GM18909 (cell line): ENCODE results near the gene CD58.
A peak's percentile ranks its signal among the peaks of the same experiment; 100 is the strongest.

ENCODE experiments used
- ATAC-seq: cut with Tn5 transposase; IDR thresholded peaks from one replicate; pipeline ENCODE4 v1.9.1; 2021; ENCODE audit warnings: mild to moderate bottlenecking; ENCODE audit not compliant: unreplicated experiment, poor library complexity

Gene CD58

DNA sequence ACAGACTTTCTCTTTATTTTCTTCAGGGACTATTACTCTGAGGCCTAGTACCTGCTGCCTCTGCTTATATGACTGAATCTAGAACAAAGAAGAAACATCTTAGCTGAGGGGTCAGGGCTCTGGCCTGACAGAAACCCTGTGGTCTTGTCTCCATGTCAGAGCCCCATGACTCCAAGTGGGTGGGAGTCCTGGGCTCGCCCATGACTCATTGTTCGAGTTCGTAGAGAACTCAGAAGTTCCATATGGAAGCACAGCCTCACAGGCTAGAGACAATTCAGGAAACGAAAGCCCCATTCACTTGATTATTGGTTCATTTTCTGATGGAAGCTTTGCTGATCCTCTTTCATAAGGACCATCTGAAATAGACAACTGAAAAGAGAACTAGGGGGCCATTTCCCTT lies 73.2 kb downstream of the CD58 start:
- ATAC-seq: no peak

DNA sequence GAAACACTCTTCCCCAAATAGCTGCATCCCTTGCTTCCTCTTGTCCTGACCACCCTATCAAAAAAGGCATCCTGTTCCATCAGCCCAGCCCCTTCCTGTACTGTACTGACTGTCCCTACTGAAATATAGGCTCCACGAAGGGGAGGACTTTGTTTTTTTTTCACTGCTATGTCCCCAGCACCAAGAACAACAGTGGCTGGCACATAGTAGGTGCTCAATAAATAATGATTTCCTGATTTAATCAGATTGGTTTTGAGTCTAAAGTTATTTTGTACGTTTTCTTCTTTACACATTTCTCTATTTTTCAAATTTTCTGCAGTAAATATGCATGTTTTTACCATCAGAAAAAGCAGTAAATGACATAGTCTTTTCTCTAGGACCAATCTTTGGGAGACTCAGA lies 73.9 kb downstream of the CD58 start:
- no peak for ATAC-seq

DNA sequence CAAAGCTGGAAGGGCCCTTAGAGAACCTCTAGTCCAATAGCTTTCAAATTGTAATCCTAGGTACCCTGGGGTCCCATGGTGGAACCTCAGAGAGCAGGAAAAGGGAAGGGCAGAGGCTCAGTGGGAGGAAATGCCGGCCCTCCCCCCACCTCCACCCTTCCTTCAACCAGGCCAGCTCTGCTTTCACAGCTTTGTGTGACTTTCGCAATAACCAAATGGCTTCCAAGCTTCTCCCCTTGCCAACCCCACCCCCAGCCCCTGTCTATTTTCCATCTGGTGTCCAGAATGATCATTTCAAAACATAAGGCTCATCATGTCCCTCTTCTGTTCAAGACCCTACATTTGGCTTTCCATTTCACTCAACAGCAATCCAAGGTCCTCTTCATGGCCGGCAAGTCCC lies 74.4 kb downstream of the CD58 start:
- ATAC-seq: no peak

DNA sequence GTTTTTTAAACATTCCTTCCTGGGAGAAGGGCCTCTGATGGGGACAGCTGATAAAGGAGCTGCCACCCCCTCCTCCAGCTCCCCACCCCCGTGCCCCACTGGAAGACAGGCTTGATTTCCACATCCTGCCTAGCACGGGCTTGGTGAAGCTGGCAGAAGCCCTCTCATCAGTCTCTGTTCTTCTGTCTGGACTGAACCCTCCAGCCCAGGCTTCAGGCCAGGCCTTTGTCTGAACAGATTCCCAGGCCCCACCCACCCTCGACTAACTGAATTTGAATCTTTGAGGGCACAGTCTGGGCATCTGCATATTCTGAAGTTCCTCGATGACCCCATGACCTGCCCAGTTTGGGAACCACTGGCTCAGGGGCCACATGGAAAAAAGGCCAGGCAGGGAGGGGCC lies 75.3 kb downstream of the CD58 start:
- no peak for ATAC-seq

DNA sequence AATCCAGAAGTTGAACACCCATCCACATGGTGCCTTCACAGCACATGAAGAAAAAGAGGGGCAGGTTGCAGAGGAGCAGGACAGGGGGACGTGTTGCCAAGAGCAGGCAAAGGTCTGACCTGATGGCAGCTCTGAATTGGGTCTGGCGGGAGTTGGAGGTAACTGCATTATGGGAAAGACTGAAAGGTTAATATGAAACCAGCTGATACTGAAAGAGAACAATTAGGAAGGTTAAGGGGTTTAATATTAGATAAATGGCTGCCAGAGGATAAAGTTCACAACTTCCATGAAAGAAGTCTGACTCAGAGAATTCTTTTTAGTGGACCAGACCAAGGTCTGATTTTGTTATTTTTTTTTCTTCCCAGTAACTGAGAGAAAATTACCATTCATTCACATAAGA lies 76.1 kb downstream of the CD58 start:
- no peak for ATAC-seq

DNA sequence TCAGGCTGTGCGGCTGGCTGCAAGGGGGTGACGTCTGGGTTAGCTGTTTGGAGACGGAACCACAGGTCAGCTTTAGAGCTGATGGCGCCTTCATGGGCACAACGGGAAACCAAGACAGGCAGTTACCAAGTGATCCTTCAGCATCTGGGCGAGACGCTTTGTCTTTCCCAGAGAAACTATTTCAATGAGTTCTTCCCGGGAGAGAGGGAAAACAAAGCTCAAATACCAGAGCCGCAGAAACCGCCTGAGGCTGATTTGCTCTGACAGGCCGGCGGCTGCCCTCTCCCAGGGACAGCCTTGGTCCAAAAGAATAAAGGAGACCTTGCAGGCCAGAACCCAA lies 76.5 kb downstream of the CD58 start:
- ATAC-seq: no peak

DNA sequence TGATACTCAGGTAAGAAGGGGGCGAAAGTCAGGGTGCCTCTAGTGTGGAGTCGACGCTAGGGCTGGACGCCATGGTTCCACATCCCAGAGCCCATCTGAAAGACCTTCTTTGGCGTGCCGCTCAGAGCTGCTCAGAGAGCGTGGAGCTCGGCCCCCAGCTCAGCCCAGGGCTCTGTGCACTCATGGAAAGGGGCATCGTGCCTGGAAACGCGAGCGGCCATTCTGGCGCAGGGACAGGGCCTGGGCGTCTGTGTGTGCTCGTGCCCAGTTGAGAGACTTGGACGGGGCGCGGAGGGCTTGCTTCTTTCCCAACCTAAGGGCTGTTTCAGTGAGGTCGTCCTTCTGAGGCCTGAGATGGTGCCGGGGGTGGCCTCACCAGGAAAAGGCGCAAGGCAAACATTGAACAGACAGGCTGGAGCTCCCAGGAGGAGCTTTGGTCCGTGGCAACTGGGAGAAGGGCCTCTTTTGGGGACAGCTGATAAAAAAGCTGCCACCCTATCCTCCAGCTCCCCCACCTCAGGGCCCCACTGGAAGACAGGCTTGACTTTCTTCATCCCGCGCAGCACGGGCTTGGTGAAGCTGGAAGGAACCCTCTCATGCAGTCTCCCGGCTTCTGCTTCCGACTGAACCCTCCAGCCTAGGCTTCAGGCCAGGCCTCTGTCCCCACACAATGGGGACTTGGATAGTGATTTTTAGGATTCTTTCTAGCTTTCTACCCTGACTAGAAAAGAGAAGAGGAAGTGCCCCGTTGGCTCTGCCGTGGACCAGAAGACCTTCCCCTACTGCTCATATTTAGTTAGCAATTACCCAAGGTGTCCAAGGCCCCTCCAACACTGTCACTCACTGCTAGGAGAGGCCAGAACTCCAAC lies 77.1 kb downstream of the CD58 start:
- ATAC-seq: no peak

DNA sequence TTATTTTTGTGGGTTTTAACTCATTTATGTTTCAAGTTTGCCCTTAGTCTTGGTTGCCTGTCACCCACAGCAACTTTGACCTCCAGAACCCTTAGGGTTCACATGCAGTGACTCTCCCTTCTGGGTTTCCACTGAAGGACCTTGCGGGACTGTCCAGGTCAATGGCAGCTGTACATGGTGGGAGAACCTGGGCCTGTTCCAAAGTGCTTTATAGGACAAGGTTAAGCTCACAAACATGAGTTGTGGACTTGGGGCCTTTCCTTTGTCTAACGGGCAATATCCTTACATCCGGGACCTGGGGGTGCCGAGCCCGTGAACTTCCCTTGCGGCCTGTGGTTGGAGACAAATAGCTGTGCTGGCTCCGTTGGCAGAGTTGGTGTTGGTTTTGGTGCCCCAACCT lies 77.8 kb downstream of the CD58 start:
- no peak for ATAC-seq

DNA sequence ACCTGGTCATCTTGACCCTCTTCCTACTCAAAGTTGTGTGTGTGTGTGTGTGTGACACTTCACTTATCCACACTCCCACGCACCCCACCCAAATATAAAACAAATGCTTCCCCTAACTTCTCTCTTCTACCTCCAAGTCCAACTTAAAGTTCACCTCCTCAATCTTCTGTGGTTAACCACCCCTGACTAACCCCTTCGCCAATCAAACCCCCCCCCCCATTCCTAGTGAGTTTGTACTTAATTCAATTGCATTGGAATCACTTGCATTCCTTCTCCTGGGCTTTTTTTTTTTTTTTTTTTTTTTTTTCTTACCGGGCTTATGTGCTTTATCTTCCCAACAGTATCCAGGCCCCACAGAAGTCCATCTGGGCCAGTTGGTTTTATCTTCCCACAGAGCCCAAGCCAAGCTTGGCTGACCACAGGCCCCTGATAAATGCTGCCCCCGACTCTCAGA lies 78.4 kb downstream of the CD58 start:
- ATAC-seq: no peak

DNA sequence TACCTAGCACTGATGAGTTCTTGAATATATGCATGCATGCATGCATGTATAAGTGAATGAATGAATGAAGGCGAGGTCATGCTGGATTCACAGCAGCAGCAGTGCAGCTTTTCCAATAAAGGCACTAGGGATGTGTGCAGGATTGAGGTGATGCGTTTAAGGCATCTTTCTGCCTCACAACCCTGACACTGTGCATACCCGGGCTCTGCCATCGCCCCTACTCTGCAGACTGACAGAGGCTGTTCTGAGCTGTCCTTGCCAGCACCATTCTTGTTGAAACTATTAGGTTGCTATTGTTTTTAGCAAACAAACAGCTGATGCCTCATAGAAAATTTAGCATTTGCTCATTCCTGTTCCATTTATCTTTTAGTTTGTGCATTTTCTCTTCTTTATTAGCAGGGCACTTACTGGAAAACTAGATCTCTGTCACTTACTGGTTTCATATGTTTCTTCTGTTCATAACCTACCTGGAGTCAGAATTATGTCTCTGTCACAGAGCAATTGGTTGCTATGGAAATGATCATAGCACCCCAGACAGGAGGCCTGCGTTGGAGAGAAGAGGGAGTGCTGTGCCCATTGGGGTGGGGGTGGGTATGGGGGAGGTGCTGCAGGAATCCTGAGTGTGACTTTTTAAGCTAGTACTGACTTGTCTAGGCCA lies 79.0 kb downstream of the CD58 start:
- ATAC-seq: no peak

DNA sequence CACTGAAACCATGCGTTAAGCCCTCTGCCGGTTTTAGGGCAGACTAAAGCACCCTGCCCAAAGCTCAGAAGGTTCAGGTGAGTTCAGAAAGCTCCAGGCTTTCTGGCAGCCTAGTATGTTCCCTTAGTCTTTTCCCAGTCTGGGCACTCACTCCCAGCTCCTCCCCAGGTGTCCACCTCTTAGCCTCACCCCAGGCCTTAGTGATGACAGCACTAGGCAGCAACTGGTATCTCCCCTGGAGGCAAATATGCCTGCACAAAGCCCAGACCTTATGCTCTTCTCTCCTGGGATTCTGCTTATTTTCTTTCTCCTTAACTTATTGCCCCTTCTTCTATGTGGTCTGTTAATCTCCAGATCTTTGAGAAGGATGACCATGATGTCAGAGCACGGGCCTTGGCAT lies 80.2 kb downstream of the CD58 start:
- ATAC-seq: no peak

DNA sequence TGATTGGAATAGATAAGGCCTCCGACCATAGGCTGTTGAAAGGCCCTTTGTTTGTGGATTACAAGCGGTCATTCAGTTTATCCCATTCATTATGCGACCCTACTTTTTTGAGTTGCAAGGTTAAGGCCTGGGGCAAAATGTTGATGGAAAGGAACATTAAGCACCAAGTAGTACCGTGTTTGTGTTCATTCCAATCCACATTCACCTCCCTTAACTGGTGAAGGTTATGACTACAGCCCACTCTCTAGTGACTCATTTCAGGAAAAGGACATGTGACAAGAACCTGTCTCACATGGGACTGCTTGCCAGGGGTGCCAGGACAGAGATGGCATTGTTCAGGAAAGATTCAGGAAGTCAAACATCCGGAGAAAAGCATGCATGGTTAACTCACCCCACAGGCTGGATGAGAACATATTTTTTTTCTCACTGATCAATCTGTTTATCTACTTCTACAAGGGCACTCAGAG lies 81.6 kb downstream of the CD58 start:
- peak; percentile 49 for ATAC-seq

DNA sequence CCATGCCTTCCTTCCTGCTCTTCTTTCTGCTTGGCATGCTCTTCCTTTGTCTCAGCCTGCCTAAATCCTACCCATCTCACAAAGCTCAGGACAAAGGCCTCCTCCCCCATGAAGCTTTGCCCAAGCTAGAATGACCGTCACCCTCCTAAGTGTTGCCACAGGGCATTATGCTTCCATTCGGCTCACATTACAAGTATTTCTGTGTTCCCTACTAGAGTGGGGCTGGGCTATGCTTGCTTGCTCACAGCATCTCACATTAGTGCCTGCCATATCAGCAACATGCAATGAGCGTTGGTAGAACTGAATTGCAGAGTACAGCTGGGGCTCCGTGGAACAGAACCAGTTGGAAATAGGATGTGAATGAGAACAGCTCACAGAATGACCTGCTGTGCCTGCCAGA lies 82.8 kb downstream of the CD58 start:
- no peak for ATAC-seq

DNA sequence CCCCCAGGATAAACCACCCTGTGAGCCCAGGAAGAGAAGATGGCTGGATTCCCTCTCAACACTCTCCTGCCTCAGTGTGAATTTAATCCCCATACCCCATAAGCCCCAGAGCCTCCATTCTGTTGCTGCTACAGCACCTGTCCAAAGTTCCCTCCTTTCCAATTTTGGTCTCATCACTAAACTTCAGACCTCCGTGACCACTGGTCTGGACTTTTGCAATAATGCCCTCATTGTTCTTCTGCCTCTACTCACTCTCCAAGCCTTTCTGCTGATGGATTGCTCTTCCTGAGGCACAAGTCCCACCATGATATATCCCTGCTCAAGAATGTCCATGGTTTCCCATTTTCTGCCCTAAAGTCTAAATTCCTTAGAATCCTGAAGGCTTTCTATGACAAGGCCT lies 83.2 kb downstream of the CD58 start:
- no peak for ATAC-seq

DNA sequence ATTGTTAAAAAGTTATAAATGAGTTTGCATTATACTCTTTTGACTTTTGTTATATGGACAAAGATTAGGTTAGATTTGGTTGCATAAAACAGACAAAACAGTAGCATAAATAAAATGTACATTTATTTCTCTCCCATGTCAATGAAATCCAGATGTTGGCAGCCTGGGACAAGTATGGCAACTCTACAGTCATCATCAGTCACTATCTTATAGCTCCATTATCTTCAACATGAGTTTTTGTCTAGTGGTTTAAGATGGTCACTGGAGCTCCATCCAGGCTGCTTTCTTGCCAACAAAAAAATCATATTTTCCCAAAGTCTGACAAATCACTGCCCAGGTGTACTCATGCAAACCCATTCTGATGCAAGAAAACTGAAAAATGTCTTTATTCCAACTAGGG lies 83.8 kb downstream of the CD58 start:
- no peak for ATAC-seq

DNA sequence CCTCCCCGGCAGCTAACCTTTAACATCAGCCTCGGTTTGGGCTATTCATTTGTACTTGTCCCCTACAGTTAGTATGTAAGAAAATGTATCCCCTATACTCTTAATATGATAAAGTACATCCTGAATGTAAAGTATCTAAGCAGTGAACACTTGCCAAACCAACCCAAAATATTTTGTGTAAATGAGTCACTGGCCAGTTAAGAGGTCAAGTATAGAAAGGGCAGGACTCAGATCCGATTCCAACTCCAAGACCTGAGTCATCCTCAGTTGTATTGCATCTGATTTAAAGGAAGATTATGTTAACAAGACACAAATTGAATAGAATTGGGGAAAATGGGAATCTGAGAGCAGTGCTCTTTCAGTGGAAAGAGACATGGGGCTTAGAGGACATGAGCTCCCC lies 84.4 kb downstream of the CD58 start:
- no peak for ATAC-seq

DNA sequence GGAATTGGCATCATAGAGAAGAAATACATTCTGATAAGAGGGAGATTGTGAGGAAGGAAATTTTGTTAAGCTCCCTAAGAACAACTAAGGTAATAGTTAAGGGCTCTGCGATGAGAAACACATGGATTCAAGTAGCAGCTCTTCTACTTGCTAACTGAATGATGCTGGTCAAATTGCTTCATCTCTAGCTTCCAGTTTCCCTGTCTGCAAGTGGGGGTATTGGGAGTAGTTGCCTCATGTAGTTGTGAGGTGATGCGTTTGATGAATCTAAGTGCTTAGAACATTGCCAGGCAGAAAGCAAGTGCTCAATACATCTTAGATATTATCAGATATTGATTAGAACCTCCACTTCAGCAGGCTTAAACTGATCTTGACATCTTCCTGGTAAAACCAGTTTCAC lies 84.8 kb downstream of the CD58 start:
- ATAC-seq: no peak

DNA sequence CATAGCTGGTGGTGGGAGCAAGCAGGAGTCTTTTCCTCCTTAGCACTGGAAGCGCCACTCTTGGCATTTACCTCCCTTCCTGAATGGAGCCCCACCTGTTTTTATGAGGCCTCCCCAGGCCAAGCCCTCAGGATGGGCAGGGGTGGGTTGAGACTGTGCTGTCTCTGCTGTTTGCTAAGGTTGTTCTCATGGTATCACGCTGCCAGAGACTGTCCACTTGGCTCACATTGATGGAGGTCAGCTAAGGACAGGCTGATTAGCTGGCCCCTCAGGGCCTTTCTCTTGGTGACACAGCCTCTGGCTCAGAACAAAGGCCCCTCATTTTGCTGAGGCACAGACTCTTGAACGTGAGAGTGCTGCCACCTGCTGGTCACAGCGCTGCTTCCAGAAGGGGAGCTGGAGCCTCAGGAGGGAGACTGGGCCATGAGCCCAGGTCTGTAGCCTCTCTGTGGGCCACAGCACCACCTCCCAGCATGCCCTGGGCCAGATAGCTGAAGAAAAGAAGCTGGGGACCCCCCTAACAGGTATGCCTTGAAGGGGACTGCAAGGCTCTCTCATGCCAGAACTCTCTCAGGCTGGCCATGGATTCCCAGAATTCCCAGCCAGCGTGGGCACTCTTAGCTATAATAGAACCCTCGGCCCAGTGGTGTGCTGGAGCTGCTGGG lies 85.6 kb downstream of the CD58 start:
- ATAC-seq: peak; percentile 84

DNA sequence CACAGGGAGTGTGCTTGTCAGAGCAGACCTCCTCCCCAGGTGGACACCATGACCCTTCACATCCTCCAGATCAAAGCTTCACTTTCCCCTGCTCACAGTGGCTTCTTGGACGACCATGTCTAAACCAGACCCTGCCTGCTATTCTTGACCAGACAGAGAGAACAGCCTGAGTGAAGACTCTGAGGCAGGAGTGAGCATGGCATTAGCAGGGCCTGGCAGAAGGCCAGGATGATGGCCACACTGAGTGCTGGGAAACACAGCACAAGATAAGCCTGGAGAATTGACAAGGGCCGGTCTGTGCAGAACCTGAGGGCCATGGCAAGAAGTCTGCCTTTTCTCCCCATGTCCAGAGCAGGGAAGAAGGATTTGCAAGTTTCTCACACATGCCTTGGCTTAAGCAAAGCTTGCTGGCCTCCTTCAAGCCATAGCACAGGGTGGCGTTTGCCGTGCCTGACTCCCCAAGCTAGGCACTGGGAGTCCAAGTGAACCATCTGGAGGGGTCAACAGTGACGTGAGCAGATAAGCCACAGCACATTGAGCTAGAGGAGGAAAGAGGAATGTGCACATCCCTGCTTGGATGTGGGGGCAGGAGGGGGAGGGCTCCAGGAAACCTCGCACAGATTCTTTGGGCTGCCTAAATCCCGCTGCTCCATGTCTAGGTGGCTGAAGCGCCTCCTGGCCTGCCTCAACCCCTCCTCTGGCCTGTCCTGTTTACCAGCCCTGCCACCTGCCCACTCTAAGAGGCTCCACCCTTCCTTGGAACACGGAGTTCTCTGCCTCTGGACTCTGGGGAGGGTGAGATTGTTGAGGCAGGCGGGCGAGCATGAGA lies 87.1 kb downstream of the CD58 start:
- no peak for ATAC-seq

DNA sequence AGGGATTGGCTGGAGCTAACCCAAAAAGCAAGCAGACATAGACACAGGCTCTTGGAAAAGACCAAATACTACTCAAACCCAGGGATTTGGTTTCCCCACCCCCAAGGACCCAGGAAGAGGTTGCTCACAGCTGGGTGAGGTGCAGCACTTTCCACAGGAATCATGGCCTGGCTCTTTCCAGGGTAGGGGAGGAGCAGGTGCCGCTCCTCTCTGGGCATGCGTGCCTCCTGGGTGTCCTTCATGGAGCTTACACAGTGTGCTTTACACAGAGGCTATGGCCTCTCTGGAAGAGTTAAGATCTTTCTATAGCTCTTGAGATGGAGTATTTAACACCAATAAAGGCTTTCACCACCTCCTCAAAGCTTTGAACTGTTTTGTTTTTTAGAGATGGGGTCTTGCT lies 88.3 kb downstream of the CD58 start:
- no peak for ATAC-seq

DNA sequence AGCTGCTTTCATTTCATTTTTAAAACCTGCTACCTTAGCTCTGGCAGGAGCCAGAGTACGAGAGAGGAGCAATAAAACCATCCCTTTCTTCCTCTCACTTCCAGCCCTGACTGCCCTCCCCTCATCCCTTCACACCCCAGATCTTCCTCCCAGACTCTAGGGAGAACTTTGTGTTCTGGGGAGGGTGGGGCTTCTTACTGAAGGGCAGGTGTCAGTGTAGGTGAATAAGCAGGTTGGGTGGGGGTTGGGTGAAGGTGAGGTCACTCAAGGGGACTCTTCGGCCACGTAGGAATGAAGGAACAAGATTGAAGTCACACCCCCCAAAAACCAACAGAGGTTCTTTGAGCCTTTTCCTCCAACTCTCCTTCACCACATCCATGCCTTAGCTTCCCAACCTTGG lies 88.9 kb downstream of the CD58 start:
- ATAC-seq: no peak
